ENCODE results near the gene HTR7.
"Not testable (repeated sequence)": the region's sequence is repeated elsewhere in the genome, so short reads cannot be mapped to it uniquely, and the experiment has no call there.

Gene HTR7

GRCh38 chr10:90857635-90858460 is at the start of gene HTR7:
TSS of gene HTR7 (minus strand) at chr10:90858039. CDS start at chr10:90857671, 368 bp downstream.
- TF ChIP-seq, protein P1, sequence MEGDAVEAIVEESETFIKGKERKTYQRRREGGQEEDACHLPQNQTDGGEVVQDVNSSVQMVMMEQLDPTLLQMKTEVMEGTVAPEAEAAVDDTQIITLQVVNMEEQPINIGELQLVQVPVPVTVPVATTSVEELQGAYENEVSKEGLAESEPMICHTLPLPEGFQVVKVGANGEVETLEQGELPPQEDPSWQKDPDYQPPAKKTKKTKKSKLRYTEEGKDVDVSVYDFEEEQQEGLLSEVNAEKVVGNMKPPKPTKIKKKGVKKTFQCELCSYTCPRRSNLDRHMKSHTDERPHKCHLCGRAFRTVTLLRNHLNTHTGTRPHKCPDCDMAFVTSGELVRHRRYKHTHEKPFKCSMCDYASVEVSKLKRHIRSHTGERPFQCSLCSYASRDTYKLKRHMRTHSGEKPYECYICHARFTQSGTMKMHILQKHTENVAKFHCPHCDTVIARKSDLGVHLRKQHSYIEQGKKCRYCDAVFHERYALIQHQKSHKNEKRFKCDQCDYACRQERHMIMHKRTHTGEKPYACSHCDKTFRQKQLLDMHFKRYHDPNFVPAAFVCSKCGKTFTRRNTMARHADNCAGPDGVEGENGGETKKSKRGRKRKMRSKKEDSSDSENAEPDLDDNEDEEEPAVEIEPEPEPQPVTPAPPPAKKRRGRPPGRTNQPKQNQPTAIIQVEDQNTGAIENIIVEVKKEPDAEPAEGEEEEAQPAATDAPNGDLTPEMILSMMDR (IDR thresholded peaks at IDR 0.05; ENCODE audit: low read length, missing control alignments) = peak; percentile 1
- peak within 1 kb of the TSS; percentile 57 for H3K4me3 ChIP-seq (replicated peaks; ENCODE audit: low read depth, low read length)
- peak; percentile 47 for DNase-seq (ENCODE audit: low read depth)

DNA sequence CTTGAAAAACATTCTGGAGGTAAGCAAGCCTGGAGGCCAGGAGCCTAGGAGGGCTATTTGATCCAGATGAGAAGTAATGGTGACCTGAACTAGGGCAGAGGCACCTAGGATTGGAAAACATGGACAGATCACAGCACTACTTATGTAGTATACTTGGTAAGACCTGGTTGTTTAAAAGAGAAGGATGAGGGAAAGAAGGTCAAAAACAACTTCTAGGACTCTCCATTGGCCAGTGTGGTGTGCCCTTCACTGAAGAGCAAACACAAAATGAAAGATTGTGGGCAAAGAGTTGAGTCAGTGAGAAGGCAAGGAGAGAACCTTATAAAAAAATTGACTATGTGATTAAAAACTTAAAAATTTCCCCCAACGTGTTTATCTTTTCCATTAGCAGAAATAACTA is 48.8 kb upstream of the HTR7 start:
- TF ChIP-seq, protein P1 (IDR thresholded peaks at IDR 0.05; ENCODE audit: low read length, missing control alignments) = no peak
- DNase-seq (ENCODE audit: low read depth) = no peak
- no peak overlapping the region for H3K4me3 ChIP-seq (replicated peaks; ENCODE audit: low read depth, low read length)

GRCh38 chr10:90905925-90906324 is 48.1 kb upstream of the HTR7 start:
- H3K4me3 ChIP-seq (replicated peaks; ENCODE audit: low read depth, low read length) = no peak overlapping the region
- no peak for DNase-seq (ENCODE audit: low read depth)
- TF ChIP-seq, protein P1 (IDR thresholded peaks at IDR 0.05; ENCODE audit: low read length, missing control alignments) = no peak

GRCh38 chr10:90896916-90897315 is 39.1 kb upstream of the HTR7 start:
- not testable (repeated sequence) for DNase-seq (ENCODE audit: low read depth); H3K4me3 ChIP-seq (replicated peaks; ENCODE audit: low read depth, low read length)

DNA sequence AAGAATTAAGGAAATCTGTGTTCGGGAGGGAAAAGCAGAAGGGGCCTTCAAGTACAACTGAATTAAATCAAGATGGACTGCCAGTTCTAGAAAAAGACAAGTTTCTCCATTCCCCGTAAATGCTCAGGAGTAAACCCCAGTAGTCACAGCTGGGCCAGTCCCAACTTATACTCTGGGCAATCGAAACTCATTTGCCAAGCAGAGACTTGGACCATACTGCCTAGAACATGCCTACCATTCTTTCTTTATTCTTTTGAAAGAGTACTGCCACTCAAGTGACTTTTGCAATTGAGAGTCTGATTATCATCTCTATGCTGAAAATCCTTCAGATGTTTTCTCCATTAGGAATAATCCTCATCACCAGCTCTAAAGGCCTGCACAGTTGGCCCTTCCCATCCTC is 35.4 kb upstream of the HTR7 start:
- no peak for DNase-seq (ENCODE audit: low read depth)
- TF ChIP-seq, protein P1 (IDR thresholded peaks at IDR 0.05; ENCODE audit: low read length, missing control alignments) = no peak
- H3K4me3 ChIP-seq (replicated peaks; ENCODE audit: low read depth, low read length) = no peak overlapping the region

DNA sequence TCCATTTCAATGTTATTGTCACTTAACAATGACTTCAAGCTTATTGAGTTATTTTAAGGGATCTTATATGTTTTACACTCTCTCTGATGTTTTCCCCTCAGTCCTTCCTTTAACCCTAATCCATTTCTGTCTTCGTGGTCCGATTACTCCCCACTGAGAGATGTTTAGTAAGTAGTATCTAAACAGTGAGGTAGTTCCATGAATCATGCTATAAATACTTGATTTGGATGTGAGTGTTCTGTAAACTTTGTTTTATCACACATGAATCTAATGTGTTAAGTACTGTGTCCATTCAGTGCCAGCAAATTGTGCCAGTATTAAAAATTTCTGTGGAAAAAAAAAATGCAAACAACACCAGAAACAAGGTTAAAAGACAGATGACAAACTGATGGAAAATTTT is 32.5 kb upstream of the HTR7 start:
- H3K4me3 ChIP-seq (replicated peaks; ENCODE audit: low read depth, low read length) = no peak overlapping the region
- TF ChIP-seq, protein P1 (IDR thresholded peaks at IDR 0.05; ENCODE audit: low read length, missing control alignments) = no peak
- DNase-seq (ENCODE audit: low read depth) = no peak

- no peak overlapping the region for H3K4me3 ChIP-seq (replicated peaks; ENCODE audit: low read depth, low read length)
- no peak for DNase-seq (ENCODE audit: low read depth)
- TF ChIP-seq, protein P1 (IDR thresholded peaks at IDR 0.05; ENCODE audit: low read length, missing control alignments) = no peak
These were observed 31.8 kb upstream of the HTR7 start for GRCh38 chr10:90889636-90890035.

Data from fibroblast of pulmonary artery (primary cell).